GM12873 (cell line): ENCODE measurements around the gene PPP2R5D.

Source experiments
- TF ChIP-seq, protein P1 (sequence below): IDR thresholded peaks from 2 replicates; pipeline ENCODE4 v1.5.1; 2012; ENCODE audit warnings: low read depth, mild to moderate bottlenecking, moderate library complexity, low read length, control low read depth; ENCODE audit not compliant: insufficient read depth; ENCODE audit errors: missing control alignments

Gene PPP2R5D

DNA sequence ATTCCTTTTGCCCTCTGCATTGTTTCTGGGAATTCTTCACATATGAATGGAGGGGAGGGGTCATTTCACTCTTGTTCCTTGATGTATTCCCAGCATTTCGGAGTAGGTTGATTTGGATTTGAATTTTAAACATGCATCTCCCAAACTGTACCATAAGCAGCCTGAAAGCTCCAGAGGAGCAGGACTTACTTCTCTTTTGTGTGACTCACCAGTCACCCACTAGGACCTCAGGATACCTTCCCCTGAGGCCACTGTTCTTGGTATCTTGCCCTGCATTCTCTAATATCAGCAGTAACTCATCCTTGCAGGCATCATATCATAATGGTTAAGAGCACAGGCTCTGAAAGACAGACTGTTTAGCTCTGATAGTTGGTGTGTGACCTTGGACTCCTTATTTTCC lies 74.2 kb downstream of the PPP2R5D start:
- TF ChIP-seq, protein P1, sequence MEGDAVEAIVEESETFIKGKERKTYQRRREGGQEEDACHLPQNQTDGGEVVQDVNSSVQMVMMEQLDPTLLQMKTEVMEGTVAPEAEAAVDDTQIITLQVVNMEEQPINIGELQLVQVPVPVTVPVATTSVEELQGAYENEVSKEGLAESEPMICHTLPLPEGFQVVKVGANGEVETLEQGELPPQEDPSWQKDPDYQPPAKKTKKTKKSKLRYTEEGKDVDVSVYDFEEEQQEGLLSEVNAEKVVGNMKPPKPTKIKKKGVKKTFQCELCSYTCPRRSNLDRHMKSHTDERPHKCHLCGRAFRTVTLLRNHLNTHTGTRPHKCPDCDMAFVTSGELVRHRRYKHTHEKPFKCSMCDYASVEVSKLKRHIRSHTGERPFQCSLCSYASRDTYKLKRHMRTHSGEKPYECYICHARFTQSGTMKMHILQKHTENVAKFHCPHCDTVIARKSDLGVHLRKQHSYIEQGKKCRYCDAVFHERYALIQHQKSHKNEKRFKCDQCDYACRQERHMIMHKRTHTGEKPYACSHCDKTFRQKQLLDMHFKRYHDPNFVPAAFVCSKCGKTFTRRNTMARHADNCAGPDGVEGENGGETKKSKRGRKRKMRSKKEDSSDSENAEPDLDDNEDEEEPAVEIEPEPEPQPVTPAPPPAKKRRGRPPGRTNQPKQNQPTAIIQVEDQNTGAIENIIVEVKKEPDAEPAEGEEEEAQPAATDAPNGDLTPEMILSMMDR: no peak

DNA sequence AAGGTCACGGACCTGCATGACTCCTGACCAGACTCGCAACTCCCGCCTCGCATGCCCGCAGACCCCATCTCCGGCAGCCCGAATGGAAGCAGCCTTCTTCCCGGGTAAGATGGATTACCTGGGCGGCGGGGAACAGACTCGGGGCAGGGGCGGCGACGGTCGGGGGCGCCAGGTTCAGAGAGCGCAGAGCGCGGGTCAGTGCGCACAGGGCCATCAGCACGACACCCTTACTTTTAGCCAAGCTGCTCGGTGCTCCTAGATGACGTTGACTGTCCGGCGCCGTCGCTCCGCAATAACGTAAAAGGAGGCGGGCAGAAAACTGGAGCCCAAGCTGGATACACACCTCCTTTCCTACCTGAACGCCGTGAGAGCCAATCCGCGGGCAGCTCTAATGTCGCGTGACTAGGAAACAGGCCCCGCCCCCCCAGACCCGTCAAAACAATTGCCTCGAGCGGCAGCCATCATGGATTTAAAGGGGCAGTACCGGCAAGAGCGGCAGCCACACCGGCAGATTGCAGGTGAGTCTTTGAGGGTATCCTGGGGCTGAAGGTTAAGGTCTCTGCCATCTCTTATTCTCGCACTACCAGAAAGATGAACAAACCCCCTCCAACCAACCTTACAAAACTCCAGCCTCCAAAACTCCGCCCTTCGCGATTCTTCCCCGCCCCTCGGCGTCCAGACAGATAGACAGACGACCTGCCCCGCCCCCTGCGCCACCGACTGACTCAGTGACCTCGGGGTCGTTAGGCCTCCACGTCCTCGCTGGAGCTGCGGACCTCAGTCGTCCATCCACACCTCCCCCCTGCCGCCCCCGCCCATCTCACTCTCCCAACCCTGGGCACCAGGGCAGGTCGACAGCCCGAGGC lies 75.0 kb downstream of the PPP2R5D start, which contains the start of the genes KLC4 and MRPL2:
Gene KLC4, plus strand, starts transcription at position 464 of the 866 bp plus-strand sequence. CDS start 1,705 bp downstream, outside the sequence.
Gene MRPL2, minus strand, starts transcription at position 267 of the 866 bp plus-strand sequence. Its CDS starts 53 bp downstream, at position 214.
- TF ChIP-seq, protein P1: no peak

DNA sequence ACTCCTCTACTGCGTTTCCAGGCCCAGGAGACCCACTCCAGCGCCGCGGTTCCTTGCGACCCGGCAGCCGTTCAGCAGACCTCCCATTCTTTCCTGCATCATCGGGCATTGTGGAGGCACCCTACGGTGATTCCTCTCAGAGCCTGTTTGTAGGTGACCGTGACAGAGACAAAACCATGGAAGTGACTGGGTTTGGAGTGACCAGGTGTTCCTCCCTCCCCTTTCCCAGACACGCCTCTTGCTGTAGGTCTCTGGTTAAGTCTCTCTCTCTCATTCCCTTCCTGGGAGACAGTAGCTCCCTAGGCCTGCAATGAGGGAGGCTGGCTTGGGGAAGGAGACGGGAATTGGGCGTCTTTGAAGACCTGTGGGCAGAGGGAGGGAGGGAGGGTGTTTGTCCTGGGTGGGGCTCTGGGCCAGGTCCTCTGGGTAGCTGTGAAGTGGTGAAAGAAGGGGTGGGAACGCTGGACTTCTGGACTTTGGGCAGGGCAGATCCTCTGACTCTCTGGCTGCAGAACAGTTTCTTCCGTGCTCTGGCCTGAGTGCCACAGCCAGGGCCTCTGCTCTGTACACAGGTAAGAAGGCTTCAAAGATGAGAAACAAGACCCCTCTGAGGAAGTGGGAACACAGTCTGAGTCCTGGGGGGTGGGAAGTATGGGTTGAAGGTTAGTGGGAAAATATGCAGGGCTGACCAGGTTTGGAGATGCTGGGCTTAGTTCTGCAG lies 75.8 kb downstream of the PPP2R5D start:
- TF ChIP-seq, protein P1: no peak

DNA sequence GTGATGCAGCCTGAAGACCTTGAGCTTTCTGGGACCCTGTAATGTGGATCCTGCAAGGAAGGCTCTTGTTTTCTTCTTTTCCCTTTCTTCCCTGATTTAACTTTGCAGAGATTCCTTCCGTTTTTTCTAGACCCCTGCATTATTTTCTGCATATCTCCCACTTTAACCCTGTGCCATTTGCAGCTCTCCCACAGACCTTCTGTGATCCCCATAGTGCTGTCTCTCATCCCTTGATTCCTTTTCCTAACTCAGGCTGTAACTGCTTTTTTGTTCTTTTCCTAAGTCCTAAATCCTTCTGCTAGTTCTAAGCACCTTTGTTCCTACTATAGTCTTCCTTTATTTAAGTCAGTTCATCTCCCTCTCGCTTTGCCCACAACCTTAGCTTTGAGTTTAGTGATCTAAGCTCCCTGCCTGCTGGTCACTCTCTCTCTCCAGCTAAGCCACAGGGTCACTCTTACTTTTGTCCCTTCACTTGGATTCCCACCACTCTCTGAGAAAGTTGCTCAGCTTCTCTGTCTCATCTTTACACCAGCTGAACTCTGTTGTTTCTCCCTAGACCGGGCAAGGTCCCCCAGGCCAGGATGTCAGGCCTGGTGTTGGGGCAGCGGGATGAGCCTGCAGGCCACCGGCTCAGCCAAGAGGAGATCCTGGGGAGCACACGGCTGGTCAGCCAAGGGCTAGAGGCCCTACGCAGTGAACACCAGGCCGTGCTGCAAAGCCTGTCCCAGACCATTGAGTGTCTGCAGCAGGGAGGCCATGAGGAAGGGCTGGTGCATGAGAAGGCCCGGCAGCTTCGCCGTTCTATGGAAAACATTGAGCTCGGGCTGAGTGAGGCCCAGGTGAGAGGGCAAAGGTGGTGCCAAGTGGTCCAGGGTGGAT lies 76.6 kb downstream of the PPP2R5D start:
- TF ChIP-seq, protein P1: no peak

DNA sequence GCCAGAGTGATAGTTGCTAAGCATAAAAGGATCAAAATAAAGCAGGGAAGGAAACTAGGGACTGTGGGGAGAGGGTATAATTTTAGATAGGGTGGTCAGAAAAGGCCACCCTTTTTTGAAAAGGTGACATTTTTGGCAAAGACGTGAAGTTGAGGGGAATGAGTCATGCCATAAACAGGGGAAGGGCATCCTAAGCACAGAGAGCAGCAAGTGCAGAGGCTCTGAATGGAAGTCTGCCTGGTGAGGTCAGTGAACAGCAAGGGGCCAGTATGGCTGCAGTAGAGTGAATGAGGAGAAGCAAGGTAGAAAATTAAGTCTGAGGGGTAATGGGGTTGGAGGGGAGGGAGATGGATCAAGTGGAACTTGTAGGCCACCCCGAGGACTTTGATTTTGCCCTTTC lies 77.5 kb downstream of the PPP2R5D start:
- TF ChIP-seq, protein P1: no peak
